NCI-H1694 (cell line): ENCODE measurements around the gene SLC8A1.

ENCODE experiments used
- DNase-seq: peaks from one replicate; lab custom pipeline; 2025; lab: John Stamatoyannopoulos, UW

Gene SLC8A1

DNA sequence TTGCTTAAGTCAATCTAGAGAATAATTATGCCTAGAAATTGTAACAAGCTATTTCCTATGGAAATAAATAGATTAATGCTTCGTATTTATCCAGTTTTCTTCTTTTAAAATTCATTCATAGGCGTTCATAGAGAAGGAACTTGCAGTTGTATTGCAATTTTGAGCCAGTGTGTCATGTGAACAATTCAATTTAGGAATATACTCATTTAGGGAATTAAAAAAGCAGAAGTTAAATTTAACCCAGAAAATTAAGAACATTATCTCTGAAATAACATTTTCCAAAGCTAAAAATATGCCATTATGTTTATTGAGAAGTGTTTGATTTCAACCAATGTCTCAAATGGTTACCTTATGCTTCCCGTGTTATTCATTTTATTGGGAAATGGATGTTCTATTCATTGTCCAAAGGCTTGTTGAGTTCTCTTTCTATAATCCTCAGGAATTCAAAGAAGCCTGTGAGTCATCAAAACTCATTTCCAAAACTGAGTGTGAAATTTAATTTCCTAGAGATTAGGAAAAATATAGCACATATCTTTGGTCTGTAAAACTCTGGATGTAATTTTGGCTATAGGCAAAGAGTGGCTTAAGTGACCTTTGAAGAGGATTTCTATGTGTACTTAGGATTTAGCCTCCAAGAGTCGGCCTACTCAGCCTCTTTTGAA lies 99.7 kb downstream of the SLC8A1 start:
- no peak for DNase-seq

DNA sequence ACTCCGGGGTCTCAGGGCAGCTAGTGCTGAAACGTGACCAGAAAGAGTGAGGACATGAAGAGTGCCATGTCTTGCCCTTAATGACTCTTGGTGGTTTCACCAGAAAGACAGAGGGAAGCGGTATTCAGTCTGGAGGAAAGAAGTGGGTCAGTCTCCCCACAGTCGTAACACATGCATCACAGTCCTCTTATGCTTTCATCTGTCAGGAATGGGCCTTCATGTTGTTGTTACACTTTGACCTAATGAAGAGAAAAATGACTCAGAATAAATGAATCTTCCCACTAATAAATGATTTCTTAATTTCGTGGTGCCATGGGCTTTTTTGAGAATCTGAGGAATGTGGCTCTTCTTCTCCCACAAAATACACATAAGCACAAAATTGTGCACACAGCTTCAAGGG lies 103.2 kb downstream of the SLC8A1 start:
- DNase-seq = no peak

DNA sequence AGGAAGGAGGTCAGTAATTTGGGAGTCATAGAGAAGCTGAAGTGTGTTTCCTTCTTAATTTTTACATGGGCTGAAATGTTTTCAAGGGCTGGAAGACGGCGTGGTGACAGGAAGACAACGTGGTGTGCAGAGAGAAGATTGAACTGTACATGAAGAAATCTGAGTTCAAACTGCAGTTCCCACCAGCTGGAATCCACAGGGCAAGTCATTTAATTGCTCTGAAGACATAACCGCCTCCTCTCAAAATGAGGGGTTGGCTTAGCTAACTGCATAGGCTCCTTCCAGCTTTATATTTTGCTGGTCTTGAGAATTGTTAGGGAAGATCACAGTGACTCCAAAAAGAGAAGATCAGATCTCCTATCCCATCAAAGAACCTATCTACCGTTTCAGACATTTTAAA lies 103.9 kb downstream of the SLC8A1 start:
- no peak for DNase-seq

DNA sequence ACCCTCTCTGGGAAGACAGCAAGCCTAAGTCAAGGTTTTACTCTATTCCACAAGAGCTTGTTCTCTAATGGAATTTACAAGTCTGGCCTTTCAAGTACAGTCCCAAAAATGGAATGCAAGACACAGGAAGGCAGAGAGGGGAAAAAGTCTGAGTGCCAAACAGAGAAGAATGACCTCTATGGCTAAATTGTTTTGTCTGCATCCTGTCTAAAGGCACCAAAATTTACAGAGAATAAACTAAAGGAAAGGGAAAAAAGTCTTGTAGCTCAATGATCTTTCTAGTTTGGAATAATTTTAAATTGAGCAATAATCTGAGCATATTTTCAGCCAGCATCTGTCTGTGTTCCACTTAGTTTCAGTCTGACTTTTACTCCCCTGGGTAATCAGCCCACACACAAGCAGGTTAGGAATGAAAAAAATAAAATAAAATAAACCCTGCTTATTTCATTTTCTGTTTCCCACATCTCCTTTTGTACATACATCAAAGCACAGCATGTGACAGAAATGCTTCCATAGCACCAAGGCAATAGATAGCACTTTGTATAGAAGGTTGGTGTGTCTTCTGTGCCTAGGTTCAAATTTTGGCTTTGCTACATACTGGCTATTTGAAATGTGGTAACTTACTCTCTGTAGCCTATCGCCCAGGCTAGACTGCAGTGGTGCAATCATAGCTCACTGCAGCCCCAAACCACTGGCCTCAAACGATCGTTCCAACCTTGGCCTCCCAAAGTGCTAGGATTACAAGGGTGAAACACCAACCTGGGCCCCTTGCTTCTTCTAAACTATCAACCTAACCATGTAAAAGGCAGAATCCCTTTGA lies 105.1 kb downstream of the SLC8A1 start:
- DNase-seq = no peak

DNA sequence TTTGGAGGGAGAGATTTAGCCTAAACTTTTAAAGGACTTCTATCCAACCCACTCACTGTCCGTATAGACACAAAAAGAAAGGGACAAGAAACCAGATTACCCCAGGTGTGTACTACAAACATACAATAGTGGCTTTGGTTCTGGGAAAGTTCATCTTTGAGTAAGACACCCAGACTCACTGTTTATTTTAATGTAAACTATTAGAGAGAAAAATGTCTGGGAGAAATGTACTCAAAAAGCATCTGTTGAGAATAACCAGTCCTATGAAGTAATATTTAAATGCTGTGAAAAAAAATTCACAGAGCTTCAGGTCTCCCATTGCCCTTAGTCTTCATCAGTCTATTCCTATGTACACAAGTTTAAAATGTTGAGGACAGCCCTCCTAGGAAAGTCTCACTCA lies 107.5 kb downstream of the SLC8A1 start:
- no peak for DNase-seq

DNA sequence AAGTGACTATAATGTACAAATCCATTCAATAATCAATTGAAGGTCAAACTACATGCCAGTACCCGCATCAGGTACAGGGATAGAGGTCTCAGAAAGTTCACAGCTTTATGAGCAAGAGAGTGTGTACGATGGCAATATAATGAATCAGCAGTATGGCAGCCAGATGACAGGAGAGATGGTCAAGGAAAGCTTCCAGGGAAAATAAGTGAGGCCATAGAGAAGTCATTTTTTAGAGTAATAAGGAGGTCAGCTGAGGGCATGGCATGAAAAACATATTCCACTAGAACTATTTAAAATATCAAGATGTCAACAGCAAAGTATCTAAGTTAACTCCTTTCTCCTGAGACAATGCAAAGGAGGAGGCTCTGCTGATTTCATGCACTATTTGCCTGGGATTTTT lies 108.0 kb downstream of the SLC8A1 start:
- no peak for DNase-seq

DNA sequence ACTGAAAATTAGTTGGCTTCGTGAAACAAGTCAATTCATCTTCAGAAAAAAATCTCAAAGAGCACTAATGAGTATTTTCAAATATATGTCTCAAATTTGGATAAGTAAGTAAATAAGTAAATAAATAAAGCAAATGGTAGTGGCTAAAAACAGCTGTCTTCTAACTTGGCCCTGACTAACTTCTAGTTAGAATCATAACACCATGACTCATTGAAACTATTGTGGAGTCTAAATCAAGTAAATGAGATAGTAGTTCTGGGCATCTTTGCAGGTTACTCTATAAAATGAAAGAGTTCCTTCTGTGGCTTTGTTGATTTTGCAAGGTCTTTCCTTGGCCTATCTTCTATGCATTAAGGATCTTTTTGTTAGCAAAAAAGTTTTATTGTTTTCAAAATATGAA lies 110.7 kb downstream of the SLC8A1 start:
- DNase-seq = no peak

DNA sequence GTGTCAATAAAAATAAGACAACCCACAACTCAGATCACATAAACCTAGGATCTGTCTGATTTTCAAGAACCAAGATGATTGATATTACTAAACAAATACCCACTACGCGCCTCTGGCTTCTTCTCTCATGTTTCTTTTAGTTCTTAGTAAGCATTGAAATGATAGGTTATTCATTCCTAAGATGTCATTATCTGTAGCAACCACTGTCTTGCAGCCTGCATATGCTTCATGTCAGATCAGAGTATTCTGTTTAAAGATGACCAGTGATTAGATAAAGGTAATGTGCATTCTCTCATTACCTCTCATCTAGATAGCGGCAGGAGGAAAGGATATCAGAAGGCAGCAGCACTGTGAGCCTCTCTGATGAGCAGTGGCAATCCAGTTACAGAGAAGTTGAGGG lies 112.9 kb downstream of the SLC8A1 start:
- no peak for DNase-seq

DNA sequence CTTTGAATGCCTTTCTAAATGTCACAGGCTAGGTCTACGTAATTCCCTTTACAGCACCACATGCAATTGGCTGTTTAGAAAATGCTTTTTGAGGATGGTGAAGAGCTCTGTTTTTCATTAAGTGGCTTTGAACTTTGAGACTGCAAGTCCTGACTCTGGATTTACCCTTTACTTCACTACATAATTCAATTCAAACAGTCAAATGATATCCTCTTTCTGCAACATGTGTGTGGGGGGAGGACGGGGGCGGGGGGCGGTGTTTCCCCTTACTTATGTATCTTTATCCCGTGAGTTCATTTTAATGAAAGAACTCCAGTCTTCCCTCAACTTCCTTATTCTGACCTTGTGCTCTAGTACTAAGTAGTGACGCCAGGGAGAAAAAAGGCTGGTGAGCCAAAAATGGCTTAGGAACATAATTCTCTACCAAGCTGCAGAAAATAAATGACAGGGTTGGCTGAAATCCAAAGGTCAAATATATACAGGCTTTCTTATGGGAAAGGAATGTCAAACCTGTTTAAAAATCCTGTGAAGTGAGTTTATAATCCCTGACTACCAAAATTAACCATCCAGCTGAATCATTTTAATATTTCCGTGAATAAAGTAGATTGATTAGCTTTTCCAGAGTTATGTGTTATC lies 119.6 kb downstream of the SLC8A1 start:
- no peak for DNase-seq

DNA sequence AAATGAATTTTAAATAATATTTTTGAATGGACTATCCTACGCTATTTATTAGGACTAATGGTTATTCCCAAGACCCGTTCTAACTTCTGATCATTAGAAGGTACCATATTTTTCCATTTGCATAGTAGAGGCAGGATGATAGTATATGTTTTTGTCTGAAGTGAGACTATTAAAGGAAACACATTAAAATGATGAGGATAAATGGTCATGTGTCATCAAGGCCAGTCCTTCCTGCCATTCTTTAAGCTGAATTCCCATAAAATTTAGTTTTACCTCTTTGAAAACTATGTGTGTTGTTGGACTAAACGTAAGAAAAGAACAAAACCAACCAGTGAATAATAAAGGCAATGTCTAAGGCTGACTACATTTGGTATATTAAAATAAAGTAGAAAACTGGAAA lies 121.8 kb downstream of the SLC8A1 start:
- no peak for DNase-seq

DNA sequence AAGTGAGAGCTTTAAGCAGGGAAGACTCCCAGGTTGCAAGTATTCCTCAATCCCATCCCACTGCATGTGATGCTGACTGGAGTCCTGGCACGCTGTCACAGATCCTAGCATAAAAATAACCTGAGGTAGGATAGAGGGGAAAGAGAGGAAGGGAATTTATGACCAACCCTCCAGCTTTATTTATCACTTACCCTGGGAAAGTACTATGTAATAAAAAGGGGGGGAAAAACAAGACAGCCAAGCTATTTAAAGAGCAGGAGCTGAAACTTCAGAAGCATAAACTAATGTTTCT lies 122.2 kb downstream of the SLC8A1 start:
- no peak for DNase-seq

DNA sequence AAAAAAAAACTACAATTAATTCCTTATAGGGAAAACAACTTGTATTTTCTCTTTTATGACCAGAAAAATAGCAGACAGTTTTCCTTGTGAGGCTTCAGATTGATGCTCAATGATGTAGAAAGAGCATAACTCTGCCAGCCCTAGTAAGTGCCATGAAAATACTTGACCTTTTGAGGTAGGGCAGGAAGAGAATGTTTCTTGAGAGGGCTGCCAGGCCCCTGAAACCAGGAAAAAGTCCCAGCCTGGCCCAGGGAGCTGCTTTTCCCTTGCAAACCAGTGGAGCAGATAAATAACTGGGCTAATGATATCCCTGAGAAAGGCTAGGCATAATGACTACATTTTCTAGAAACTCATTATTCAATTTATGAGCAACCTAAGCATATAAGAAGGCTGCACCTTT lies 126.8 kb downstream of the SLC8A1 start:
- no peak for DNase-seq

DNA sequence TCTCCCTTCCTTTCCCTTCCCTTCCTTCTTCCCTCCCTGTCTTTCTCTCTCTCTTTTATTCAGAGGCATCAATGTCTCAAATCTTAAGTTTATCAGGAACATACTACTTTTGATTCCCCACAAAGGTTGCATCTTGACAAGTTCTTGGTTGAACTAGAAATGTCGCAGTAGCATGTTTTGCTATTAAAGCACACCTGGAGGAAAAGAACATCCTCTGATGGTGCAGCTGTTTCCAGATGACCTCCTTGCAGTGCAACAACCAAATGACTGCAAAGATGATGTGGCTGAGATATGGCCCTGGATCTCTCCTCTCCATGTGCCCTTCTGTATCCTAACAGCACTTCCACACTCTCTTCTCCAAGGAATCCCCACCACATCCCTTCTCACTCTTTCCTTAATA lies 127.2 kb downstream of the SLC8A1 start:
- DNase-seq = no peak

DNA sequence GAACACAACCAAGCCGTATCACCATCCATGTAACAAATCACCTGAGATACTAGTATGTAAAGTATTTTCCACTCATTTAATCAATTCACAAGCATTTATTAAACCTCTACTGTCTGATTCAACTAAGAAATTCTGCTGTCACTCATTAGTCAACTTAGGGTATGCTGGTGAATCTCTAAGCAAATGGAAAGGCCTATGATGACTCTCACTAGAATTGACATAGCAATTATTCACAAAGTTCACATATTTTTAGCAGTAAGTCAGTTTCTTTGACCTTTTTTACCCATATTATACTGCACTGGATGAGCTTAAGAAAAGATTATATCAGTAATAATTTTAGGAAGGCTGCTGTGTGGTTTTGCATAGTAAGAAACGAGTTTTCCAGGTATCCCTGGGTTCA lies 130.1 kb downstream of the SLC8A1 start:
- no peak for DNase-seq

DNA sequence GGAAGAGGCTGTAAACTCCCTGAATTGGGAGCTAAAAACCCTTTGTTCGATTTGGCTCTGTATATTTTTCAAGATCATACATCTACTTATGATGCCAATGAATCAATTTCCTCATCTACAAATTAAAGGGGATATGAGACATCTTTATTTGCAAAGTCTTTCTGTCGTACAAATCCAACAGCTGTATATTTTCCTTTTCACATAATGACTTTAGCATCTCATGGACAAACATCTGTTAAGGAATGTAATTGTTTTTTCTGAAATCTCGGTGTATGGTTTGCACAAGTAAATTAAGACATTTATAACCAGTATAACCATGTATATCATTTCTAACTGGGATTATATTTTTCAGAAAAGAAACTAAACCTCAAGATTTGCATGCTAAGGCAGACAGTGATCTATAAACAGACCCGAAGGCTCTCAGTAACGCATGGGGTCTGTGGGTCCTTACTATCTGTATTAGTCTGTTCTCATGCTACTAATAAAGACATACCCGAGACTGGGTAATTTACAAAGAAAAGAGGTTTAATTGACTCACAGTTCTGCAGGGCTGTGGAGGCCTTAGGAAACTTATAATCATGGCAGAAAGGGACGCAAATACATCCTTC lies 130.8 kb downstream of the SLC8A1 start:
- DNase-seq = no peak

DNA sequence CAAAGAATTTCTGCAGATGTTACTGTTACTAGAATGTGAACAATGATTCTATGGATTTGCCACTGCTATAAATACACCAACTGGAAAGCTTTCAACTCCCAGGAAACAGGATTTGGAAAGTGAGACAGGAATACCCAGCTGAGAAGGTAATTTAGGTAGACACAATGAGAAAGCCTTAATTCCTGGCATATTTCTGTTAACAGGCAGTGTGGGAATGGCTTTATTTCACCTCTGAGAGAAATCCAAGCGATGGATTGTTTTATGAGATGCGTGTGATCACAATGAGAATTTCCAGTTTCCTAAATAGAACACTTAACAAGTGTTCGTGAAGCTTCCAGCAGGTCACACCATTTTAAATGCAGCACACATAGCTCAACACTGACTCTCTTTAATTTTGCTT lies 133.0 kb downstream of the SLC8A1 start:
- no peak for DNase-seq

DNA sequence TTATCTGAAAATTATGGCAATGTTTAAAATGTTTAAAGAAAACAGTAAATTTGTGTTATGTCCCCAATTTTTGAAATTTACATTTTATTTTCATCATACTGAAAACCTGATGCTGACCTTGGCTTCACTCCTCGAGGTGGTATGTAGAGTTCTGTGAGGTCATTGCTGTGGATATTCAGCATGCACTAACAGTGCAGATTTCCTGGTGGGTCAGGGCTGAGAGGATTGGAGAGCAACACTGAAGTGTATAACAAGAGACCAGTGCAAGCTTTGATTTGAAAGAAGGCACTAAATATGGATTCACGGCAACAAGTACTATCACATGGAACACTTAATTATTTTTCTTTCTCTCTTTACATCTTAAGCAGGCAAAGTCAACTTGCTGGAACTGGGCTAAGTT lies 134.1 kb downstream of the SLC8A1 start:
- DNase-seq = no peak

DNA sequence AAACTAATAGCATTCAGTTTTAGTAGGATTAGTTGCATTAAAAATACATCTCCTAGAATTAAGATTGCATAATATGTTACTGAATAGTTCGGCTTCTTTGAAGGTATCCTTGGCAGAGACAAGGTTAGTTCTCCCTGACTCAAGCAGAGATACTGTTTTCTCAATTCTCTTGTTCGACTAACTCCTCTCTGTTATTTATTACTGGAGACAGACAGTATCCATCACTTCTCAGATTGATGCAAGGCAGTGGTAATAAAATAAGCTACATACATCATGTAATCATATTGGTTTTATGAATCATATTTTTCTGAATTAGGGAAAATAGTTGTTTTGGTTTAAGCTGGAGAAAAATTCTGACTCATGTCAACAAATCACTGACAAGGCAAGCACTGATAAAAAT lies 134.8 kb downstream of the SLC8A1 start:
- no peak for DNase-seq

DNA sequence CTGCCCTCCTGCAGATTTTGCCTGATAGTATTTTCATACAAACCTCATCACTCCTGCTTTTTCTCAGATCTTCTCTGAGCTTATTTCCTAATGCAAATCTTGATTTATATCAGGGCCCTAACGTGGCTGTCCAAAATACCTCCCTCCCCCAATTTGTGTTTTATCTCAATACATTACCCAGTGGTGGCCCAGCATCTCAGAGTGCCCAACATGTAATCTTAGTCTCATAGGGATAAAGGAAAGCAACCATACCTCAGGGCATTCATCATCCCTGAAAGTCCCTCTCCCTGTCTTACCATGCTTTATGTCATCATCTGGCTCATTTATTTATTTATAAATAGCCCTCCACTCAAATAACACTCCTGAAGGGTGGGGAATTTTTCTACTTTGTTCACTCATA lies 135.3 kb downstream of the SLC8A1 start:
- DNase-seq = no peak

DNA sequence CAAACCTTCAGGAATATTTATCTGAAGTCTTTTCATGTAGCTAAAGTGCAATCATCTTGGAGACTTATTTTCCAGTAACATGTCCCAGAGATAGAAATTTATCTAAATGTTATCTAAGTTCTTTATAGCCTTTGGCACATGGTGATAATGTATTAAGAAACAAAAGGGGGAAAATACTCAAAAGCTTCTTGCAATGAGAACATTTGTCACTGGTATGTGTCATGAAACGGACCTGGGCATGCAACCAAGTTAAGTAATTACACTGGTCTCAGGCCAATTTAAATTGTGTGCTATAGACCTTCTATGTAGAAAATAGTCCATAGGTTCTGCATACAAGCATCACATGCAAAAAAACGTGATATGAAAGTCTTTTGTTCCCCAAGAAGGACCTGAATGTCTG lies 136.2 kb downstream of the SLC8A1 start:
- DNase-seq = peak; percentile 8

DNA sequence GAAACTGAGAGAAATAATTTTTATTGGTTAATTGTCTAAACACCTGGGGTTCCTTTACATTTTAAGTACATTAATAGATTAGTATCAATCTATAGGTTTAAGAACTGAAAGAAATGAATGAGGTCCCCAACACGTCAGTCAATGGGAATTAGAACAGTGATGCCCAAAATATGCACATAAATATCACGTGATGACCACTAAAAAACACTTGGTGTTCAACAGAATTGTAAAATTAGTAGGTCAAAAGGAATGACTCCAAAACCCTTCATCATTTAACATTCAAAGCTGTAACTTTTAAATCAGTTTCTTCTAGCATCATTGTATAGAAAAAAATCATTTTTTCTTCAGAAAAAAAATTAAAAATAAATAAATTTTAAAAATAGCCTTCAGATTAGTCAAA lies 140.9 kb downstream of the SLC8A1 start:
- DNase-seq = no peak

DNA sequence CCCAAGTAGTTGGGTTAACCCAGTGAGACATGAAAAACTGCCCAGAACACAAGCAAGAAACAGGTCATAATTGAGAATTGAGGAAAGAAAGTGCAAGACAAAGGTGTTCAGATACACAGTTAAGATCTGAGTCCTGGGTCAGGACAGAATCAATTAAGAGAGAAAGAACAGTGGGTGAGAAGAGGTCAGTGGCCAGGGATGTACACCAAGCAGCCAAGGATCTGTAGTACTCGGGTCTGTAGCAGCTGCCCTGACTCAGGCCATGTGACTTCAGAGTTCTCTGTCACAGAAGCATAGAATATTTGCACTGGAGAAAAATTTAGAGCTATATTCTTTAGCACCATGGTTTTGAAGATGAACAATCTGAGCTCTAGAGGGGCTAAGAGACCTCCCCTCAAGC lies 141.6 kb downstream of the SLC8A1 start:
- no peak for DNase-seq

DNA sequence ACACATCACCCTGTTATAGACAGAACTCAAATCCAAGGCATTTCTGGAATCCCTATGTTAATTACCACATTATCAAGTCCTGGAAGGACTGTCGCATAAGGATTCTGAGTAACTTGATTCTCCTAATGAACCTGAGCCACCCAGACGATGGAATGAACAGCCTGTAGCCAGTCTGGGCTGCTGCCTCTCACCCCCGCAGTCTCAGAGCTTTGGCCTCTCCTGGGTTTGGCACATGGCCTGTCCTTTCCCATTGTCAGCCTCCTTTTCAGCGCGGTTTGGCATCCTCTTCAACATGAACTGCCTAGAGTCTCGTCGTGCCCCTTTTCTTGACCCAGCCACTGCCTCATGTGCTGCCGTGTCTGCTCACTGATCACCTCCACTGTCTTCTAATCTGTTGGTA lies 147.6 kb downstream of the SLC8A1 start:
- DNase-seq = no peak
